ENCODE results near the gene PLA2G4B. TPM values are rescaled to one million over a fixed set of nuclear protein-coding genes. Genes with fewer than 3 reads are reported as not detected.

The PLA2G4B gene
- polyA plus RNA-seq, 1 experiment = 2.4 TPM

GRCh38 chr15:41874736-41875135 is 36.1 kb downstream of the PLA2G4B start:
- TF ChIP-seq CTCF (IDR thresholded peaks at IDR 0.05; ENCODE audit: insufficient read depth, low read depth, low read length) = no peak
- CTCF ChIA-PET = no interaction called here
- Histone ChIP-seq H3K27me3 (ENCODE audit: control insufficient read depth, insufficient read depth, low read length) (peaks cover 5% of the 10 kb centered on the region; the same call in 1 of the 2 replicates), H3K4me3 (ENCODE audit: low read depth, low read length) (no peak overlapping the region), H3K36me3 (ENCODE audit: control insufficient read depth, insufficient read depth, low read length) (no peaks in the 10 kb centered on the region)
- POLR2A ChIA-PET = no interaction called here
- DNase-seq (ENCODE audit: low read depth) = no peak

GRCh38 chr15:41876007-41876406 is 37.4 kb downstream of the PLA2G4B start:
- CTCF ChIA-PET = no interaction called here
- Histone ChIP-seq H3K36me3 (ENCODE audit: control insufficient read depth, insufficient read depth, low read length) (no peaks in the 10 kb centered on the region), H3K27me3 (ENCODE audit: control insufficient read depth, insufficient read depth, low read length) (peaks cover 5% of the 10 kb centered on the region; the same call in 1 of the 2 replicates), H3K4me3 (ENCODE audit: low read depth, low read length) (no peak overlapping the region)
- TF ChIP-seq CTCF (IDR thresholded peaks at IDR 0.05; ENCODE audit: insufficient read depth, low read depth, low read length) = no peak
- POLR2A ChIA-PET = no interaction called here
- no peak for DNase-seq (ENCODE audit: low read depth)

GRCh38 chr15:41876689-41877088 is 38.0 kb downstream of the PLA2G4B start:
- DNase-seq (ENCODE audit: low read depth) = no peak
- no peak for TF ChIP-seq CTCF (IDR thresholded peaks at IDR 0.05; ENCODE audit: insufficient read depth, low read depth, low read length)
- H3K36me3 ChIP-seq (ENCODE audit: control insufficient read depth, insufficient read depth, low read length) = no peaks in the 10 kb centered on the region
- peaks cover 10% of the 10 kb centered on the region for H3K27me3 ChIP-seq (ENCODE audit: control insufficient read depth, insufficient read depth, low read length)
- POLR2A ChIA-PET = no interaction called here
- no peak overlapping the region for H3K4me3 ChIP-seq (ENCODE audit: low read depth, low read length)
- CTCF ChIA-PET = no interaction called here

GRCh38 chr15:41877631-41878354 is 39.1 kb downstream of the PLA2G4B start:
- DNase-seq (ENCODE audit: low read depth) = no peak
- CTCF ChIA-PET = no interaction called here
- H3K27me3 ChIP-seq (ENCODE audit: control insufficient read depth, insufficient read depth, low read length) = peaks cover 10% of the 10 kb centered on the region
- POLR2A ChIA-PET = no interaction called here
- H3K4me3 ChIP-seq (ENCODE audit: low read depth, low read length) = no peak overlapping the region
- no peaks in the 10 kb centered on the region for H3K36me3 ChIP-seq (ENCODE audit: control insufficient read depth, insufficient read depth, low read length)
- TF ChIP-seq CTCF (IDR thresholded peaks at IDR 0.05; ENCODE audit: insufficient read depth, low read depth, low read length) = no peak

- no peak overlapping the region for H3K4me3 ChIP-seq (ENCODE audit: low read depth, low read length)
- CTCF ChIA-PET = no interaction called here
- peaks cover 9% of the 10 kb centered on the region for H3K27me3 ChIP-seq (ENCODE audit: control insufficient read depth, insufficient read depth, low read length)
- no peak for TF ChIP-seq CTCF (IDR thresholded peaks at IDR 0.05; ENCODE audit: insufficient read depth, low read depth, low read length)
- no peaks in the 10 kb centered on the region for H3K36me3 ChIP-seq (ENCODE audit: control insufficient read depth, insufficient read depth, low read length)
- no peak for DNase-seq (ENCODE audit: low read depth)
- POLR2A ChIA-PET = no interaction called here
These were observed 39.7 kb downstream of the PLA2G4B start for GRCh38 chr15:41878355-41878699.
